ENCODE results near the gene SSR3.

DNA sequence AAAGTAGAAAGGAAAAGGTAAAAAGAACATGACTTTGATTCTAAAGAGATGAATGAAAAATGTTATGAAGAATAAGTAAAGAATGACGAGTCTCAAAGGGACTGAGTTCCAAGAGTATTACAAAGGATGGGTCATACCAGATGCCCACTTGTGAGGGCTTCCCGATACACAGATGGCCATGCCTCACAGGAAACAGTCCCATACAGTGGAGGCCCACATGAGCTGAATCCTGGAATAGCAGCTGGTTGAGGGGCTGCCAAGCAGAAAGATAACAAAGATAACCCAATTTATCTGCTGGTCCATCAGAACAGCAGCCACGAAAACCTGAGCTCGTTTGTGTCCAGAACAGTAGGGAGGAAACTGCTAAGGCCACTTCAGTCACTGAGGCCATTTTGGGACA, 3.7 kb downstream of the SSR3 start:
- TF ChIP-seq, protein P1, sequence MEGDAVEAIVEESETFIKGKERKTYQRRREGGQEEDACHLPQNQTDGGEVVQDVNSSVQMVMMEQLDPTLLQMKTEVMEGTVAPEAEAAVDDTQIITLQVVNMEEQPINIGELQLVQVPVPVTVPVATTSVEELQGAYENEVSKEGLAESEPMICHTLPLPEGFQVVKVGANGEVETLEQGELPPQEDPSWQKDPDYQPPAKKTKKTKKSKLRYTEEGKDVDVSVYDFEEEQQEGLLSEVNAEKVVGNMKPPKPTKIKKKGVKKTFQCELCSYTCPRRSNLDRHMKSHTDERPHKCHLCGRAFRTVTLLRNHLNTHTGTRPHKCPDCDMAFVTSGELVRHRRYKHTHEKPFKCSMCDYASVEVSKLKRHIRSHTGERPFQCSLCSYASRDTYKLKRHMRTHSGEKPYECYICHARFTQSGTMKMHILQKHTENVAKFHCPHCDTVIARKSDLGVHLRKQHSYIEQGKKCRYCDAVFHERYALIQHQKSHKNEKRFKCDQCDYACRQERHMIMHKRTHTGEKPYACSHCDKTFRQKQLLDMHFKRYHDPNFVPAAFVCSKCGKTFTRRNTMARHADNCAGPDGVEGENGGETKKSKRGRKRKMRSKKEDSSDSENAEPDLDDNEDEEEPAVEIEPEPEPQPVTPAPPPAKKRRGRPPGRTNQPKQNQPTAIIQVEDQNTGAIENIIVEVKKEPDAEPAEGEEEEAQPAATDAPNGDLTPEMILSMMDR (IDR thresholded peaks at IDR 0.05): no peak
- TF ChIP-seq POLR2A (IDR thresholded peaks at IDR 0.05): no peak
